HepG2 (cell line): ENCODE data around the gene OTUD7B. TPM values are rescaled to one million over a fixed set of nuclear protein-coding genes. Genes with fewer than 3 reads are reported as not detected.

Experiments
- CREB1 ChIP-seq, 2 experiments: fragments of 450-650 bp in 1 of 2; IDR thresholded peaks; 2 replicates each; pipeline ENCODE4 v1.6.1; 2016 to 2017; ENCODE audit warnings: control low read depth in 1 of 2, mild to moderate bottlenecking in 1 of 2, missing compliant biosample characterization in 1 of 2, missing genetic modification characterization in 1 of 2
- FOXO1 ChIP-seq: sonication (generic); formaldehyde crosslinking; IDR thresholded peaks from 2 replicates; pipeline ENCODE4 v1.4.0; 2020; ENCODE audit warnings: missing genetic modification reagents
- MIER3 ChIP-seq: IDR thresholded peaks from 2 replicates; pipeline ENCODE4 v1.6.1; 2016; ENCODE audit warnings: missing compliant biosample characterization, borderline replicate concordance
- NR2C2 ChIP-seq: sonication (generic); formaldehyde crosslinking; IDR thresholded peaks from 2 replicates; pipeline ENCODE4 v1.4.0; 2020; ENCODE audit warnings: missing genetic modification reagents, mild to moderate bottlenecking, moderate library complexity, borderline replicate concordance
- PHF21A ChIP-seq: sonication (generic); formaldehyde crosslinking; IDR thresholded peaks from 2 replicates; pipeline ENCODE4 v1.5.0; 2020; ENCODE audit warnings: mild to moderate bottlenecking, missing genetic modification reagents
- POLR2A ChIP-seq, 2 experiments: IDR thresholded peaks; 2 replicates each; pipeline ENCODE4 v1.6.1; 2011; ENCODE audit warnings: low read depth in 2 of 2, low read length in 2 of 2, mild to moderate bottlenecking in 1 of 2, moderate library complexity in 1 of 2; ENCODE audit not compliant: insufficient read depth in 1 of 2
- PPARG ChIP-seq: conservative IDR thresholded peaks from 2 replicates; pipeline ENCODE4 v1.6.1; 2016; ENCODE audit warnings: missing biosample characterization, missing genetic modification reagents
- RARA ChIP-seq: IDR thresholded peaks from 2 replicates; pipeline ENCODE4 v1.6.1; 2016; ENCODE audit warnings: missing genetic modification reagents, missing compliant biosample characterization
- SALL1 ChIP-seq: sonication (generic); formaldehyde crosslinking; IDR thresholded peaks from 2 replicates; pipeline ENCODE4 v1.8.0; 2022; ENCODE audit warnings: mild to moderate bottlenecking, missing genetic modification reagents
- SAP130 ChIP-seq: IDR thresholded peaks from 2 replicates; pipeline ENCODE4 v1.6.1; 2016; ENCODE audit warnings: low read depth
- SIX1 ChIP-seq: sonication (generic); formaldehyde crosslinking; IDR thresholded peaks from 2 replicates; pipeline ENCODE4 v1.4.0; 2020; ENCODE audit warnings: missing genetic modification reagents, borderline replicate concordance
- TBX2 ChIP-seq: sonication (generic); formaldehyde crosslinking; IDR thresholded peaks from 2 replicates; pipeline ENCODE4 v1.5.0; 2020; ENCODE audit warnings: missing genetic modification reagents, mild to moderate bottlenecking, borderline replicate concordance
- THAP11 ChIP-seq: IDR thresholded peaks from 2 replicates; pipeline ENCODE4 v1.6.1; 2016; ENCODE audit warnings: missing biosample characterization, missing genetic modification reagents
- ZFY ChIP-seq: sonication (generic); formaldehyde crosslinking; IDR thresholded peaks from 2 replicates; pipeline ENCODE4 v1.4.0; 2020; ENCODE audit warnings: missing genetic modification reagents
- ZNF124 ChIP-seq: sonication (generic); formaldehyde crosslinking; IDR thresholded peaks from 2 replicates; pipeline ENCODE4 v1.4.0; 2020; ENCODE audit warnings: missing genetic modification reagents
- ZNF331 ChIP-seq: sonication (generic); formaldehyde crosslinking; IDR thresholded peaks from 2 replicates; pipeline ENCODE4 v1.4.0; 2020; ENCODE audit warnings: missing genetic modification reagents
- ZNF605 ChIP-seq: sonication (generic); formaldehyde crosslinking; IDR thresholded peaks from 2 replicates; pipeline ENCODE4 v1.8.0; 2022; ENCODE audit warnings: mild to moderate bottlenecking, missing genetic modification reagents
- ZNF7 ChIP-seq: IDR thresholded peaks from 2 replicates; pipeline ENCODE4 v1.6.1; 2016; ENCODE audit warnings: missing biosample characterization, missing genetic modification reagents
- polyA plus RNA-seq, 8 experiments: library from polyadenylated mRNA; depleted of rRNA in 3 of 8; stranded (reverse) in 7 of 8; unstranded in 1 of 8; fragments of >200 nt; fragmentation: Illumina TruSeq in 4 of 8; extraction: Trizol in 4 of 8; gene quantifications; 2 replicates each; pipeline versions ENCODE4 v1.2.1 to v1.2.3, GENCODE V29; 2011 to 2016; ENCODE audit warnings: low read depth in 4 of 8, missing spikeins in 1 of 8, mixed read lengths in 1 of 8; ENCODE audit not compliant: insufficient read depth in 1 of 8
- total RNA-seq, 5 experiments: library from RNA; depleted of rRNA; stranded (reverse); fragments of >200 nt; fragmentation: Illumina TruSeq; extraction: Trizol; gene quantifications; 2 replicates each; pipeline ENCODE4 v1.2.3, GENCODE V29; 2016; ENCODE audit warnings: low read depth in 1 of 5
- TF ChIP-seq, protein P1 (sequence below): sonication (generic); formaldehyde crosslinking; IDR thresholded peaks from 2 replicates; pipeline ENCODE4 v1.4.0; 2020; ENCODE audit warnings: missing genetic modification reagents
- TF ChIP-seq, protein P2 (sequence below): sonication (generic); formaldehyde crosslinking; IDR thresholded peaks from 2 replicates; pipeline ENCODE4 v1.5.0; 2020; ENCODE audit warnings: mild to moderate bottlenecking, missing genetic modification reagents, borderline replicate concordance
- TF ChIP-seq, protein P3 (sequence below): sonication (generic); formaldehyde crosslinking; IDR thresholded peaks from 2 replicates; pipeline ENCODE4 v1.4.0; 2020; ENCODE audit warnings: missing genetic modification reagents
- TF ChIP-seq, protein P4 (sequence below): sonication (generic); formaldehyde crosslinking; IDR thresholded peaks from 2 replicates; pipeline ENCODE4 v1.4.0; 2020; ENCODE audit warnings: missing genetic modification reagents, borderline replicate concordance

Gene OTUD7B
- total and polyA plus RNA-seq, 2 of the 13 experiments (the other 11 are each of a cell fraction or from before 2014, with no cell fraction given) = 5.1 to 11.2 TPM

DNA sequence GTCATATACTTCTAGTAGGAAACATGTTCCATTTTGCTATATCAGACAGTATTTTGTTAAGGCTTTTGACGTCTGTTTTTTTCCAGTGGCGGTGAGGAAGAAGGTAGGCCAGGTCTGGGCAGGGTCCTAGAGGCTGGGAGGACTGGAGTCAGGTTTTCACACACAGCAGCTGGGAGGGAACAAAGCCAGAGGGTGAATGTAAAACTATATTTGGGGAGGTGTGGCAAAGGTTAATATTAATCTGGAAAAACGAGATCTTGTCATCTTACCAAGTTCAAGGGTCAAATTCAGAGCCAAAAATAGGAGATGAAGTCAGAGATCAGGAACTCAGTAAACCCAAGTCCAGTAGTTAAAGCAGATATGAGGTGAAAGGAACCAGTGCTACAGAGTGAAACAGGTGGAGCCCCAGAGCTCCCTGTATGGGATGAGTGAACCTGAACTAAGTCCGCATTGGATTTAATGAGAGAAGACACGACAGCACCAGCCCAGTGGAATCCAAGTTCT, 10.7 kb upstream of the OTUD7B start (continued):
- TF ChIP-seq ZFY (CRISPR knock-in tag) = peak; percentile 46
- peak; percentile 71; the same call in 1 of the 2 replicates for TF ChIP-seq TBX2
- TF ChIP-seq ZNF124 (CRISPR knock-in tag) = no peak
- peak; percentile 79 for TF ChIP-seq PHF21A (CRISPR knock-in tag)
- no peak for TF ChIP-seq ZNF7 (CRISPR knock-in tag)
- TF ChIP-seq, protein P1, sequence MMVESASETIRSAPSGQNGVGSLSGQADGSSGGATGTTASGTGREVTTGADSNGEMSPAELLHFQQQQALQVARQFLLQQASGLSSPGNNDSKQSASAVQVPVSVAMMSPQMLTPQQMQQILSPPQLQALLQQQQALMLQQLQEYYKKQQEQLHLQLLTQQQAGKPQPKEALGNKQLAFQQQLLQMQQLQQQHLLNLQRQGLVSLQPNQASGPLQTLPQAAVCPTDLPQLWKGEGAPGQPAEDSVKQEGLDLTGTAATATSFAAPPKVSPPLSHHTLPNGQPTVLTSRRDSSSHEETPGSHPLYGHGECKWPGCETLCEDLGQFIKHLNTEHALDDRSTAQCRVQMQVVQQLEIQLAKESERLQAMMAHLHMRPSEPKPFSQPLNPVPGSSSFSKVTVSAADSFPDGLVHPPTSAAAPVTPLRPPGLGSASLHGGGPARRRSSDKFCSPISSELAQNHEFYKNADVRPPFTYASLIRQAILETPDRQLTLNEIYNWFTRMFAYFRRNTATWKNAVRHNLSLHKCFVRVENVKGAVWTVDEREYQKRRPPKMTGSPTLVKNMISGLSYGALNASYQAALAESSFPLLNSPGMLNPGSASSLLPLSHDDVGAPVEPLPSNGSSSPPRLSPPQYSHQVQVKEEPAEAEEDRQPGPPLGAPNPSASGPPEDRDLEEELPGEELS (CRISPR knock-in tag) = peak; percentile 51
- peak; percentile 78 for TF ChIP-seq SALL1 (CRISPR knock-in tag)
- peak; percentile 90 for TF ChIP-seq RARA (CRISPR knock-in tag)
- TF ChIP-seq PPARG = peak; percentile 88
- no peak for TF ChIP-seq CREB1 (IDR thresholded peaks at IDR 0.05)
- TF ChIP-seq CREB1 (CRISPR knock-in tag; IDR thresholded peaks at IDR 0.05) = peak; percentile 49; the same call in 1 of the 2 replicates
- TF ChIP-seq POLR2A (IDR thresholded peaks at IDR 0.05; ENCODE audit: insufficient read depth in 1 of 2, low read depth in 2 of 2, low read length in 2 of 2) = peak in 1 of 2 experiments; percentile 56; a peak in 1 of 4 replicates
- no peak for TF ChIP-seq ZNF605 (CRISPR knock-in tag)
- TF ChIP-seq FOXO1 (CRISPR knock-in tag) = peak; percentile 41; the same call in 1 of the 2 replicates
- TF ChIP-seq SIX1 (CRISPR knock-in tag) = peak; percentile 81
- TF ChIP-seq, protein P2, sequence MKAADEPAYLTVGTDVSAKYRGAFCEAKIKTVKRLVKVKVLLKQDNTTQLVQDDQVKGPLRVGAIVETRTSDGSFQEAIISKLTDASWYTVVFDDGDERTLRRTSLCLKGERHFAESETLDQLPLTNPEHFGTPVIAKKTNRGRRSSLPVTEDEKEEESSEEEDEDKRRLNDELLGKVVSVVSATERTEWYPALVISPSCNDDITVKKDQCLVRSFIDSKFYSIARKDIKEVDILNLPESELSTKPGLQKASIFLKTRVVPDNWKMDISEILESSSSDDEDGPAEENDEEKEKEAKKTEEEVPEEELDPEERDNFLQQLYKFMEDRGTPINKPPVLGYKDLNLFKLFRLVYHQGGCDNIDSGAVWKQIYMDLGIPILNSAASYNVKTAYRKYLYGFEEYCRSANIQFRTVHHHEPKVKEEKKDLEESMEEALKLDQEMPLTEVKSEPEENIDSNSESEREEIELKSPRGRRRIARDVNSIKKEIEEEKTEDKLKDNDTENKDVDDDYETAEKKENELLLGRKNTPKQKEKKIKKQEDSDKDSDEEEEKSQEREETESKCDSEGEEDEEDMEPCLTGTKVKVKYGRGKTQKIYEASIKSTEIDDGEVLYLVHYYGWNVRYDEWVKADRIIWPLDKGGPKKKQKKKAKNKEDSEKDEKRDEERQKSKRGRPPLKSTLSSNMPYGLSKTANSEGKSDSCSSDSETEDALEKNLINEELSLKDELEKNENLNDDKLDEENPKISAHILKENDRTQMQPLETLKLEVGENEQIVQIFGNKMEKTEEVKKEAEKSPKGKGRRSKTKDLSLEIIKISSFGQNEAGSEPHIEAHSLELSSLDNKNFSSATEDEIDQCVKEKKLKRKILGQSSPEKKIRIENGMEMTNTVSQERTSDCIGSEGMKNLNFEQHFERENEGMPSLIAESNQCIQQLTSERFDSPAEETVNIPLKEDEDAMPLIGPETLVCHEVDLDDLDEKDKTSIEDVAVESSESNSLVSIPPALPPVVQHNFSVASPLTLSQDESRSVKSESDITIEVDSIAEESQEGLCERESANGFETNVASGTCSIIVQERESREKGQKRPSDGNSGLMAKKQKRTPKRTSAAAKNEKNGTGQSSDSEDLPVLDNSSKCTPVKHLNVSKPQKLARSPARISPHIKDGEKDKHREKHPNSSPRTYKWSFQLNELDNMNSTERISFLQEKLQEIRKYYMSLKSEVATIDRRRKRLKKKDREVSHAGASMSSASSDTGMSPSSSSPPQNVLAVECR = 0 out of 2 replicates have a peak, but pooled peaks have one; percentile 47
- TF ChIP-seq, protein P3, sequence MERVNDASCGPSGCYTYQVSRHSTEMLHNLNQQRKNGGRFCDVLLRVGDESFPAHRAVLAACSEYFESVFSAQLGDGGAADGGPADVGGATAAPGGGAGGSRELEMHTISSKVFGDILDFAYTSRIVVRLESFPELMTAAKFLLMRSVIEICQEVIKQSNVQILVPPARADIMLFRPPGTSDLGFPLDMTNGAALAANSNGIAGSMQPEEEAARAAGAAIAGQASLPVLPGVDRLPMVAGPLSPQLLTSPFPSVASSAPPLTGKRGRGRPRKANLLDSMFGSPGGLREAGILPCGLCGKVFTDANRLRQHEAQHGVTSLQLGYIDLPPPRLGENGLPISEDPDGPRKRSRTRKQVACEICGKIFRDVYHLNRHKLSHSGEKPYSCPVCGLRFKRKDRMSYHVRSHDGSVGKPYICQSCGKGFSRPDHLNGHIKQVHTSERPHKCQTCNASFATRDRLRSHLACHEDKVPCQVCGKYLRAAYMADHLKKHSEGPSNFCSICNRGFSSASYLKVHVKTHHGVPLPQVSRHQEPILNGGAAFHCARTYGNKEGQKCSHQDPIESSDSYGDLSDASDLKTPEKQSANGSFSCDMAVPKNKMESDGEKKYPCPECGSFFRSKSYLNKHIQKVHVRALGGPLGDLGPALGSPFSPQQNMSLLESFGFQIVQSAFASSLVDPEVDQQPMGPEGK (CRISPR knock-in tag) = 0 out of 2 replicates have a peak, but pooled peaks have one; percentile 33
- TF ChIP-seq SAP130 (CRISPR knock-in tag) = peak; percentile 83
- peak; percentile 31 for TF ChIP-seq THAP11 (CRISPR knock-in tag)
- TF ChIP-seq NR2C2 = peak; percentile 70; the same call in 1 of the 2 replicates
- TF ChIP-seq, protein P4, sequence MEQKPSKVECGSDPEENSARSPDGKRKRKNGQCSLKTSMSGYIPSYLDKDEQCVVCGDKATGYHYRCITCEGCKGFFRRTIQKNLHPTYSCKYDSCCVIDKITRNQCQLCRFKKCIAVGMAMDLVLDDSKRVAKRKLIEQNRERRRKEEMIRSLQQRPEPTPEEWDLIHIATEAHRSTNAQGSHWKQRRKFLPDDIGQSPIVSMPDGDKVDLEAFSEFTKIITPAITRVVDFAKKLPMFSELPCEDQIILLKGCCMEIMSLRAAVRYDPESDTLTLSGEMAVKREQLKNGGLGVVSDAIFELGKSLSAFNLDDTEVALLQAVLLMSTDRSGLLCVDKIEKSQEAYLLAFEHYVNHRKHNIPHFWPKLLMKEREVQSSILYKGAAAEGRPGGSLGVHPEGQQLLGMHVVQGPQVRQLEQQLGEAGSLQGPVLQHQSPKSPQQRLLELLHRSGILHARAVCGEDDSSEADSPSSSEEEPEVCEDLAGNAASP = 0 out of 2 replicates have a peak, but pooled peaks have one; percentile 16
- TF ChIP-seq MIER3 (CRISPR knock-in tag) = peak; percentile 59; the same call in 1 of the 2 replicates
- peak; percentile 82; the same call in 1 of the 2 replicates for TF ChIP-seq ZNF331
